ENCODE data around the gene LEFTY2.

The LEFTY2 gene

DNA sequence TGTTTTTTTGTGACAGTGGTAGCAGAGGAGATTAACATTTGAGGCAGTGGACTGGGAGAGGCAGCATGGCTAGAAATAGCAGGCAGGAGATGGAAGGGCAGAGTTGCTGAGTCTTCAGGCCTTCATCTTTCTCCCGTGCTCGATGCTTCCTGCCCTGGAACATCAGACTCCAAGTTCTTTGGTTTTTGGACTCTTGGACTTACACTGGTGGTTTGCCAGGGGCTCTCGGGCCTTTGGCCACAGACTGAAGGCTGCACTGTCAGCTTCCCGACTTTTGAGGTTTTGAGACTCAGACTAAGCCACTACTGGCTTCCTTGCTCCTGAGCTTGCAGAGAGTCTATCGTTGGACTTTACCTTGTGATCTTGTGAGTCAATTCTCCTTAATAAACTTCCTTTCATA is 24.2 kb upstream of the LEFTY2 start:
- Histone ChIP-seq H3K9me3 (replicated peaks; ENCODE audit: insufficient read depth, low read length) (no peaks in the 10 kb centered on the region), H3F3A (ENCODE audit: insufficient read depth, low read length) (no peaks in the 10 kb centered on the region), H3K4me3 (ENCODE audit: low read length) (no peak overlapping the region), H3K4me2 (ENCODE audit: low read depth, low read length) (no peak overlapping the region), H3K79me2 (ENCODE audit: low read length) (no peaks in the 10 kb centered on the region), H3K9ac (ENCODE audit: low read length) (no peak overlapping the region), H4K20me1 (ENCODE audit: insufficient read depth, low read length) (no peaks in the 10 kb centered on the region), H3K9me2 (replicated peaks; ENCODE audit: insufficient read depth, low read length) (no peaks in the 10 kb centered on the region), H3K4me1 (ENCODE audit: low read length) (peaks cover 3% of the 10 kb centered on the region; the same call in 1 of the 2 replicates), H3K27ac (ENCODE audit: low read length) (no peak overlapping the region), H2AFZ (ENCODE audit: low read length) (no peak overlapping the region), H3K27me3 (replicated peaks; ENCODE audit: insufficient read depth, low read length) (no peaks in the 10 kb centered on the region), H3K36me3 (replicated peaks; ENCODE audit: insufficient read depth, low read length) (no peaks in the 10 kb centered on the region)
- no peak for DNase-seq
- TF ChIP-seq CTCF (IDR thresholded peaks at IDR 0.05; ENCODE audit: low read length), result no peak
- TF ChIP-seq EZH2phosphoT487 (IDR thresholded peaks at IDR 0.05; ENCODE audit: low read length), result no peak
- no peak for TF ChIP-seq EZH2 (optimal IDR thresholded peaks at IDR 0.05; ENCODE audit: low read depth, low read length)

GRCh38 chr1:225963735-225964530 is 22.9 kb upstream of the LEFTY2 start:
- no peaks in the 10 kb centered on the region for H3K9me3 ChIP-seq (replicated peaks; ENCODE audit: insufficient read depth, low read length)
- H3K4me3 ChIP-seq (ENCODE audit: low read length), result no peak overlapping the region

GRCh38 chr1:225962440-225962975 is 21.5 kb upstream of the LEFTY2 start:
- peak overlapping the region; percentile 53 for H3K4me2 ChIP-seq (ENCODE audit: low read depth, low read length)
- peak overlapping the region; percentile 88 for H2AFZ ChIP-seq (ENCODE audit: low read length)

More at GRCh38 chr1:225963735-225964530, 22.9 kb upstream of the LEFTY2 start:
- no peaks in the 10 kb centered on the region for H3K27me3 ChIP-seq (replicated peaks; ENCODE audit: insufficient read depth, low read length)
- no peaks in the 10 kb centered on the region for H3K9me2 ChIP-seq (replicated peaks; ENCODE audit: insufficient read depth, low read length)
- no peak overlapping the region for H3K27ac ChIP-seq (ENCODE audit: low read length)
- no peaks in the 10 kb centered on the region for H3K36me3 ChIP-seq (replicated peaks; ENCODE audit: insufficient read depth, low read length)
- no peaks in the 10 kb centered on the region for H3K79me2 ChIP-seq (ENCODE audit: low read length)
- no peak overlapping the region for H3K4me2 ChIP-seq (ENCODE audit: low read depth, low read length)
- no peaks in the 10 kb centered on the region for H4K20me1 ChIP-seq (ENCODE audit: insufficient read depth, low read length)
- TF ChIP-seq EZH2phosphoT487 (IDR thresholded peaks at IDR 0.05; ENCODE audit: low read length) (no peak), EZH2 (optimal IDR thresholded peaks at IDR 0.05; ENCODE audit: low read depth, low read length) (no peak), CTCF (IDR thresholded peaks at IDR 0.05; ENCODE audit: low read length) (no peak)
- no peaks in the 10 kb centered on the region for H3F3A ChIP-seq (ENCODE audit: insufficient read depth, low read length)
- H3K4me1 ChIP-seq (ENCODE audit: low read length), result peaks cover 3% of the 10 kb centered on the region; the same call in 1 of the 2 replicates
- no peak overlapping the region for H2AFZ ChIP-seq (ENCODE audit: low read length)
- no peak overlapping the region for H3K9ac ChIP-seq (ENCODE audit: low read length)
- no peak for DNase-seq

More at GRCh38 chr1:225962440-225962975, 21.5 kb upstream of the LEFTY2 start:
- Histone ChIP-seq H3K4me3 (ENCODE audit: low read length) (no peak overlapping the region), H3K4me1 (ENCODE audit: low read length) (peaks cover 3% of the 10 kb centered on the region; the same call in 1 of the 2 replicates), H3K79me2 (ENCODE audit: low read length) (no peaks in the 10 kb centered on the region), H3K9me3 (replicated peaks; ENCODE audit: insufficient read depth, low read length) (no peaks in the 10 kb centered on the region), H3F3A (ENCODE audit: insufficient read depth, low read length) (no peaks in the 10 kb centered on the region), H4K20me1 (ENCODE audit: insufficient read depth, low read length) (no peaks in the 10 kb centered on the region), H3K27me3 (replicated peaks; ENCODE audit: insufficient read depth, low read length) (no peaks in the 10 kb centered on the region), H3K27ac (ENCODE audit: low read length) (no peak overlapping the region), H3K9me2 (replicated peaks; ENCODE audit: insufficient read depth, low read length) (no peaks in the 10 kb centered on the region), H3K36me3 (replicated peaks; ENCODE audit: insufficient read depth, low read length) (no peaks in the 10 kb centered on the region), H3K9ac (ENCODE audit: low read length) (no peak overlapping the region)
- peak; percentile 46 for DNase-seq
- TF ChIP-seq EZH2phosphoT487 (IDR thresholded peaks at IDR 0.05; ENCODE audit: low read length) (no peak), EZH2 (optimal IDR thresholded peaks at IDR 0.05; ENCODE audit: low read depth, low read length) (no peak), CTCF (IDR thresholded peaks at IDR 0.05; ENCODE audit: low read length) (peak; percentile 97)

All from MM.1S (cell line).